GM20000 (cell line): ENCODE results near the gene ELOB.

ENCODE experiments used
- DNase-seq: peaks from one replicate; pipeline ENCODE4 v3.0.0; 2012; ENCODE audit warnings: low spot score
- CTCF ChIP-seq: IDR thresholded peaks from 2 replicates; pipeline ENCODE4 v1.5.1; 2012; ENCODE audit warnings: mild to moderate bottlenecking, control low read depth; ENCODE audit errors: extremely low read depth, missing control alignments

ELOB gene

GRCh38 chr16:2815299-2815771 is 38.3 kb upstream of the ELOB start:
- TF ChIP-seq CTCF, result no peak
- DNase-seq, result no peak

- no peak for TF ChIP-seq CTCF
- DNase-seq, result no peak
Measured at GRCh38 chr16:2814551-2815298, 37.6 kb upstream of the ELOB start.

- DNase-seq, result no peak
- TF ChIP-seq CTCF, result no peak
Measured at GRCh38 chr16:2813771-2814221, 36.7 kb upstream of the ELOB start.

GRCh38 chr16:2811703-2812471 is 34.8 kb upstream of the ELOB start:
- TF ChIP-seq CTCF, result no peak
- DNase-seq, result no peak

- TF ChIP-seq CTCF, result no peak
- DNase-seq, result no peak
Measured at GRCh38 chr16:2810651-2811050, 33.6 kb upstream of the ELOB start.

GRCh38 chr16:2809149-2809760 is 32.2 kb upstream of the ELOB start:
- TF ChIP-seq CTCF, result no peak
- DNase-seq, result no peak

- no peak for DNase-seq
- TF ChIP-seq CTCF, result no peak
Measured at GRCh38 chr16:2808181-2808580, 31.1 kb upstream of the ELOB start.
